CD4-positive, alpha-beta T cell treated with Interleukin-6 for 4 hours (primary cell): ENCODE data around the gene PEF1.
A peak's percentile ranks its signal among the peaks of the same experiment; 100 is the strongest.

Experiments used
- DNase-seq: peaks from one replicate; pipeline ENCODE4 v3.0.0-alpha.2; 2020; ENCODE audit warnings: mixed read lengths

PEF1 gene

GRCh38 chr1:31671147-31671546 is 26.5 kb upstream of the PEF1 start:
- DNase-seq = no peak

- DNase-seq = no peak
Observed at GRCh38 chr1:31670593-31670964, 25.9 kb upstream of the PEF1 start.

- peak; percentile 51 for DNase-seq
Observed at GRCh38 chr1:31669786-31670592, 25.3 kb upstream of the PEF1 start.

- DNase-seq = no peak
Observed at GRCh38 chr1:31669433-31669785, 24.7 kb upstream of the PEF1 start.

- no peak for DNase-seq
Observed at GRCh38 chr1:31668303-31668883, 23.7 kb upstream of the PEF1 start.

- no peak for DNase-seq
Observed at GRCh38 chr1:31667065-31667785, 22.5 kb upstream of the PEF1 start.

- DNase-seq = no peak
Observed at GRCh38 chr1:31666263-31666963, 21.7 kb upstream of the PEF1 start.

- no peak for DNase-seq
Observed at GRCh38 chr1:31665234-31665878, 20.7 kb upstream of the PEF1 start.

GRCh38 chr1:31664528-31664927 is 19.9 kb upstream of the PEF1 start:
- DNase-seq = no peak

GRCh38 chr1:31663622-31664452 is 19.2 kb upstream of the PEF1 start:
- DNase-seq = peak; percentile 63

- DNase-seq = no peak
Observed at GRCh38 chr1:31662463-31662862, 17.8 kb upstream of the PEF1 start.

GRCh38 chr1:31661856-31662255 is 17.2 kb upstream of the PEF1 start:
- DNase-seq = no peak

- DNase-seq = no peak
Observed at GRCh38 chr1:31660871-31661455, 16.3 kb upstream of the PEF1 start.

- DNase-seq = no peak
Observed at GRCh38 chr1:31659889-31660288, 15.2 kb upstream of the PEF1 start.

- no peak for DNase-seq
Observed at GRCh38 chr1:31658721-31659120, 14.0 kb upstream of the PEF1 start.

GRCh38 chr1:31657972-31658510 is 13.4 kb upstream of the PEF1 start:
- no peak for DNase-seq

GRCh38 chr1:31657020-31657804 is 12.5 kb upstream of the PEF1 start:
- no peak for DNase-seq

GRCh38 chr1:31655756-31656155 is 11.1 kb upstream of the PEF1 start:
- DNase-seq = no peak

GRCh38 chr1:31655104-31655503 is 10.4 kb upstream of the PEF1 start:
- DNase-seq = no peak

- DNase-seq = no peak
Observed at GRCh38 chr1:31654474-31654776, 9.7 kb upstream of the PEF1 start.
